ENCODE measurements around the gene GANC.

GANC gene

GRCh38 chr15:42348083-42348482 lies 75.1 kb downstream of the GANC start:
- no peak for DNase-seq

GRCh38 chr15:42349186-42349585 lies 76.2 kb downstream of the GANC start:
- no peak for DNase-seq

DNA sequence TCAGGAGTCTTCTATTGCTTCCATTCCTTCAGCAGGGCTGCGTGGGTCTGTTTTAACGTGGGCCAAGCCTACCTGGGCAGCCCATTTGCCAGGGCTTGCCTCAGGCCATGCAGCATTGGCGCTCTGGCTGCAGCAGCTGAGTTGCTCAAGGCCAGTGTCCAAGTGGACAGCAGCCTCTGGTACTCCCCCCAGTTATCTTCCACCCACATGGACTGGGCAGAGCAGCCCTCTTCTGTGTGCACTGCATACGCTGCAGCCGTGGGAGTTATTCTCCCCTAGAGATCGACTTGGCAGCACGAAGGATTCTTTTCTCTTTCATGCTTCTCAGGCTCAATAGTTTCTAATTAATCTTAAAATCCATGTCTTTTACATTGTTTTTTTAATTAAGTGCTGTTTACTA lies 79.4 kb downstream of the GANC start:
- no peak for DNase-seq

- DNase-seq = no peak
Measured at GRCh38 chr15:42353061-42353460, 80.1 kb downstream of the GANC start.

- DNase-seq = no peak
Measured at GRCh38 chr15:42354824-42355223, 81.8 kb downstream of the GANC start.

DNA sequence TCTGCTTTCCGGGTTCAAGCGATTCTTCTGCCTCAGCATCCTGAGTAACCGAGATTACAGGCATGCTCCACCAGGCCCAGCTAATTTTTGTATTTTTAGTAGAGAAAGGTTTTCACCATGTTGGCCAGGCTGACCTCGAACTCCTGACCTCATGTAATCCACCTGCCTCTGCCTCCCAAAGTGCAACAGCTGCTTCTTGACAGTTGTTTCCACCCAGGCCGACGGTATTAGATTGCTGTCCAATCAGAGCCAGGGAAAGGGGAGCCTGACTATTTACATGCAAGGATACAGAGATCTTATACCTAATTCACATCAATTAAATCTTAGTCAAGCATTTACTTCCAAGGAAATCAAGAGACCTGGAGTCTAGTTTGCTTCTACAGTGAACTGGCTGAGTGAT lies 82.3 kb downstream of the GANC start:
- DNase-seq = no peak

GRCh38 chr15:42356851-42357250 lies 83.8 kb downstream of the GANC start:
- DNase-seq = no peak

- DNase-seq = no peak
Measured at GRCh38 chr15:42358141-42358540, 85.1 kb downstream of the GANC start.

- no peak for DNase-seq
Measured at GRCh38 chr15:42359249-42359648, 86.2 kb downstream of the GANC start, which contains the start of gene CAPN3. Gene CAPN3 (plus strand): TSS chr15:42359501. CDS start chr15:42359806, 305 bp downstream.

DNA sequence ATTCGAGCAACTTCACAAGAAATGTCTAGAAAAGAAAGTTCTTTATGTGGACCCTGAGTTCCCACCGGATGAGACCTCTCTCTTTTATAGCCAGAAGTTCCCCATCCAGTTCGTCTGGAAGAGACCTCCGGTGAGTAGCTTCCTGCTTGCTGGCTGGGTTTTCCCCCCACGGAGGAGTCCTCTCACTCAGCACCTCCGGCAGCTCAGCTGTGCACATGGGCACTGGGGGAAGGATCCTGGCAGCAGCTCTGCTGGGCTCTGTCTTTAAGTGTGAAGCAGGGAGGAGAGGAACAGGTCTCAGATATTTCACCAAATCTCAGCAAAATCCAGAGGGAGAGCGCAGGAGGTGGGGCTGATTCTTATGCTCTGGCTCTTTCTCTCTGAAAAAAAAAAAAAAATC lies 87.0 kb downstream of the GANC start:
- DNase-seq = no peak

DNA sequence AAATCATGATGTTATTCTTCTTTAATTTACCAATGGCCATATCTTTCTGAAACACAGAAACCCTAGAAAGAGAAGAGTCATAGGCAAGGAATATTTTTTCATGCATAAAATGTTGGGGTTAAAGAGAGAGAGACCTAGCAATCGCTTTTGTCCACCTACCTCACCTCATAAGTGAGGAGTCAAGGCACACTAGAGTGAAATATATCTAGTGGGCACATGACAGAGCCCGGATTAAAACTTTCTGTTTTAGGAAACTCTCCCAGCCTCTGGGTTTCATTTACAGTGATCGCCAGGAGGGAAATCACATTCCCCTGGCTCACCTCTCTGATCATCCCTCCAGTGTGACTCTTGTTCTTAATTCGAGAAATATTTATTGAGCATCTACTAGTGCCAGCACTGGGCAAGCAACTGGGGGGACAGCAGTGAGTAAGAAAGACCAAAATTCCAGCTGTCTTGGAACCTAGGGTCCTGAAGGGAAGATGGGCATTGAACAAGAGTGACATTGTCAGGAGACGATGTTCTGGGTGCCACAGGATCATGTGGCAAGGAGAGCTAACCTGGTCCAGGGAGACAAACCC lies 87.6 kb downstream of the GANC start:
- DNase-seq = no peak

GRCh38 chr15:42363487-42363886 lies 90.5 kb downstream of the GANC start:
- no peak for DNase-seq

DNA sequence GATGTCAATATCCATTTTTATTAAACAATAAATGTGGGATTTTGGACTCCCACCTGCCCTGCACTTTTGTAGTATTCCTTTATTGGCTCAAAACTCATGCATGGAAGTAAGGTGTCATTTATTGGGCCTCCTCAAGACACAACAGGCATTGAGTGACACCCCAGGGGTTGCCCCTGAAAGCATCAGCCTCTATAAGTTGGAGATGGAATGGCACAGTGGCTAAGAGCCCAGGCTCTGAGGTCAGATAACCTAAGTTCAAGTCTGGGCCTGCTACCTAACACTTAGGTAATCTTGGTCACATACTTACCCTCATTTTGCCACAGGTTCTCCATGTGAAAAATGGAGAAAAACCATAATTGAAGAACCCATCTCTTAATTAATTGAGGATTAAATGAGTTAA lies 90.9 kb downstream of the GANC start:
- no peak for DNase-seq

- no peak for DNase-seq
Measured at GRCh38 chr15:42364529-42364928, 91.5 kb downstream of the GANC start.

DNA sequence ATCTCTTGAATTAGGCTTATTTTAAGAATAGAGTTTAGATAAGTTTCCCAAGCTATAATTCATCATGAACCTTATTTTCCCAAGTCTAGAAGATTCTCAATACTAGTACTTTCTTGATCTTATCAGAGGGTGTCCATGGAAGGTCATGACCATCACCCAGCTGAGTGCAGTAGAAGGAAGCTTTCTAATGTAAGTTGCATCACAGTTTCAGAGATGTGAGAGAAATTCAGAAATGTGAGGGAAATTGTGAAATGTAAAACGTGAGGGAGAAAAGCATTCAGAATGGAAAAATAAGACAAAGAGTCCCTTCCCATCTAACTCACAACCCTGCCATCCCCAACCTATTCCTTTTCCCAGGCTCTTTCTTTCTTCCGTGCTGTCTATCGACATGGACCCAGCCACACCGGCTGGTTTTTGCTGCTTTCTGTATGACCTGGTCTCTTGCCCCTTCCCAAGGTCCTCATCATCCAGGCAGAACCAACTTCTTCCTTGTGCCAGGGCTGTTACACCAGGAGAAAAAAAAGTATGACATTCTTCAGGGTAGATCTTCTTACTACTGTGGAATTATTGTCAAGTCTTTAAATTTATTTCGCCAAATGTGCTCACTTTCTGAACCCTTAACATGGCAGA lies 93.0 kb downstream of the GANC start:
- no peak for DNase-seq

GRCh38 chr15:42367041-42367440 lies 94.0 kb downstream of the GANC start:
- DNase-seq = peak; percentile 6

DNA sequence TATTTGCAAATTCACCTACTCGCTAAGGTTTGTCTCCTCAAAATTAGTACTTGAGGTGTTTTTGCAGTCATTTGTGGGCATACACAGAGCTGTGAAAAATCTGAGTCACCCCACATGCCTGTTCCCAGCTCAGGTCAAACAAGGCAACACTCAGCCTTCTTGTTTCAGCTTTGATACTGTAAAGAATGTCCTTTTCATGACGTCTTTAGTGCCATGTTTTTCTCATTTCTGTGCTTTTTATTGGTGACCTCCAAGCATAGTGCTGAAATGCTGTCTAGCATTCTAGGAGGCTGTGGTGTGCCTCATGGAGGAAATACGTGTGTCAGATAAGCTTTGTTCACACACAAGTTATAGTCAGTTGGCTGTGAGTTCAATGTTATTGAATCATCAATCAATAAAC lies 95.1 kb downstream of the GANC start:
- DNase-seq = no peak

DNA sequence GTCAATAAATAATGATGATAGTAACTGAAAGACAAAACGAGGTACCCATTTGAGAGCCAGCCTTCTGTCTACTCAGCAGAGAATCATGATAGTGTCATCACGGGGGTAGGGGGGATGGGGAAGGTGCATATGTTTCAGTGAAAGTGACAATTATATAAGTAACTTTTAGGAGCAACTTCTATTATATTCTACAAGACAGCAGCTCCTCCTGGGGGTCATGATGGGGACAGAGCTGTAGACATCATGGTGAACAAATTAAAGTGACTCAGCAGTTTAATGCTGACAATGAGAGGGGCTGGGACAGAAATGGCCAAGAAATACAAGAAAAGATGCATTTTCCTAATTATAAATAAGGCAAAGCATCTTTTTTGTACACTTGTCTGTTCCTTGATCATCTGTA lies 98.1 kb downstream of the GANC start:
- no peak for DNase-seq

GRCh38 chr15:42373274-42373673 lies 100.3 kb downstream of the GANC start:
- DNase-seq = no peak

DNA sequence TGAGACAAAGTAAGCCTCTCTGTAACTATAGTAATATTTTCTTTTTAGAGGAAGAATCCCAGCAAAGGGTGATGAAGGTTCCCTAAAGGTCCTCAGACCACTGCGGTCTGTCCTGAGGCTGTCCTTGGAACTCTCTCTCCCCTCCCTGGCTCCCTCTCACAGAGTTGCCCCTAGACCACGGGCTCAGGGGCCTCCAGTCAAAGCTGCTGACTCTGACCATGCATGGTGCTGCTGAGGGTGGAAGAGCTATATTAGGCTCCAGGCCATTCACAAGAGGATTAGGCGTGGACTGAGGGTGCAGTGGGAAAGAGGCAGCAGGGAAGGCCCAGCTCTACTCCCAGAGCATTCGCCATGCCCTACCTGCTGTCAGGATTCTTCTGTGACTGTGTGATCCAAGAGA lies 100.9 kb downstream of the GANC start:
- no peak for DNase-seq

- no peak for DNase-seq
Measured at GRCh38 chr15:42374810-42375209, 101.8 kb downstream of the GANC start.

GRCh38 chr15:42375252-42375651 lies 102.3 kb downstream of the GANC start:
- no peak for DNase-seq

DNA sequence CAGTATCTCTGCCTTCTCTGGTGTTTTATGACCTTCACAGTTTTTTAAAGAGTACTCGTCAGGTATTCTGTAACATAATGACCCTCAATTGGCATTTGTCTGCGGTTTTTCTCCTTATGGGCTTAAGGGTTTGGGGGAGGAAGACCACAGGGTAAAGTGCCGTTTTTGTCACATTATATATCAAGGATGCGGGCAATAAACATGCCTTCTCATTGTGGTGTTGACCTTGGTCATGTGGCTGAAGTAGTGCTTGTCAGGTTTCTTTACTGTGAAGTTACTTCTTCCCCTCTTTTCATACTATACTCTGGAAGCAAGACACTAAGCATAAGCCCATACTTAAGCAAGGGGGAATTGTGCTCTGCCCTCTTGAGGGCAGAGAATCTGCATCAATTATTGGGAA lies 102.9 kb downstream of the GANC start:
- no peak for DNase-seq

DNA sequence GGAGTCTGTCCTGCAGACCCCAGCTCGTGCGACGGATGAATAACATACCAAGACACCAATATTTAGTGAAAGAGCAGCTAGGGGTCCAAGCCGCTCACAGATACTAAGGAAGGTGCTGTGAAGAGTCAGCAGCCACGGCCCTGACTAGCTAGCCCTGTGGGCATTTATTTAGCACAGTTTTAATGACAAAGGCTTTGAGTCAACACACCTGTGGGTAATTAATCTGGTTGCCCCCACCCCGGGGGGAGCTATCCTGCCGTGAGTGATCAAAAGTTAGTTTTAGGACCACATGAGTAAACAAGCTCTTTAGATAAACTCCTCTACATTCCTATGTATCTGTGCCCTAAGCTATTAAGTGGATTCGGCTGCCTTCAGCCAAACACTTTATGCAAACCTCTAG lies 105.0 kb downstream of the GANC start:
- no peak for DNase-seq

- no peak for DNase-seq
Measured at GRCh38 chr15:42384597-42384996, 111.6 kb downstream of the GANC start.

Data from CD4-positive, alpha-beta T cell treated with Interleukin-21 for 1 hour (primary cell).